HT-29 (cell line): ENCODE measurements around the gene KERA. TPM values are rescaled to one million over a fixed set of nuclear protein-coding genes. Genes with fewer than 3 reads are reported as not detected.

ENCODE experiments used
- DNase-seq: peaks from one replicate; pipeline ENCODE4 v3.0.0-alpha.2; 2015; ENCODE audit warnings: low spot score
- total RNA-seq: library from RNA; depleted of rRNA; stranded (reverse); fragments of >200 nt; shearing (Covaris generic); gene quantifications from 2 replicates; pipeline ENCODE4 v1.2.3, GENCODE V29; 2014; rRNA removed

KERA gene
- total RNA-seq, 1 experiment from 2014 or later, result not detected

GRCh38 chr12:91009319-91009950 is 48.4 kb downstream of the KERA start:
- peak; percentile 31 for DNase-seq

- no peak for DNase-seq
Observed at GRCh38 chr12:91007531-91008290, 50.1 kb downstream of the KERA start.

GRCh38 chr12:91004872-91005271 is 53.0 kb downstream of the KERA start, which contains the start of gene EPYC:
Gene EPYC (minus strand): TSS chr12:91004972. CDS start chr12:91002565, 2,407 bp downstream.
- no peak for DNase-seq

- DNase-seq, result no peak
Observed at GRCh38 chr12:91003737-91004136, 54.1 kb downstream of the KERA start.

- DNase-seq, result peak; percentile 64
Observed at GRCh38 chr12:91001306-91001705, 56.5 kb downstream of the KERA start.

Other genes starting within 250 kb of the KERA start
- gene CCER1, start 102.8 kb downstream of the KERA start, total RNA-seq, result not detected in 2 replicates
- not detected in 2 replicates for gene EPYC, start 53.1 kb downstream of the KERA start, total RNA-seq
- gene LUM, start 53.5 kb upstream of the KERA start, total RNA-seq, result 0.10 and 0.63 TPM in 2 replicates
- gene DCN, start 124.8 kb upstream of the KERA start, total RNA-seq, result not detected in 2 replicates